Measurements from ENCODE around the gene METTL1. TPM values are rescaled to one million over a fixed set of nuclear protein-coding genes. Genes with fewer than 3 reads are reported as not detected.
"Not testable (repeated sequence)": the region's sequence is repeated elsewhere in the genome, so short reads cannot be mapped to it uniquely, and the experiment has no call there.

Gene METTL1
- total and polyA plus RNA-seq, 2 experiments from 2014 or later: 18.9 to 39.5 TPM

DNA sequence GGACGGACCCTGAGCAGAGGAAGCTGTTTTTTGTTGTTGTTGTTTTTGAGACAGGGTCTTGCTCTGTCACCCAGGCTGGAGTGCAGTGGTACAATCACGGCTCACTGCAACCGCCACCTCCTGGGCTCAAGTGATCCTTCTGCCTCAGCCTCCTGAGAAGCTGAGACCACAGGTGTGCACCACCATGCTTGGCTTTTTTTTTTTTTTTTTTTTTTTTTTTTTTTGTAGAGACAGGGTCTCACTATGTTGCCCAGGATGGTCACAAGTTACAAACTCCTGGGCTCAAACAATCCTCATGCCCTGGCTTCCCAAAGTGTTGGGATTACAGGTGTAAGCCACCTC lies 46.1 kb upstream of the METTL1 start:
- not testable (repeated sequence) for H3K4me3 ChIP-seq; H3K9me3 Mint-ChIP-seq; H3K4me2 ChIP-seq; H3K36me3 ChIP-seq (ENCODE audit: insufficient read depth); H3K79me2 ChIP-seq (replicated peaks; ENCODE audit: insufficient read depth); ATAC-seq; H3K4me3 Mint-ChIP-seq; H2AFZ ChIP-seq; H3K4me1 ChIP-seq (ENCODE audit: insufficient read depth); H3F3A ChIP-seq (replicated peaks; ENCODE audit: low read depth); H3K27ac Mint-ChIP-seq; DNase-seq (ENCODE audit: low spot score); H3K9me2 ChIP-seq (ENCODE audit: insufficient read depth); H4K20me1 ChIP-seq (replicated peaks; ENCODE audit: insufficient read depth); H3K27me3 ChIP-seq (ENCODE audit: insufficient read depth)
- peaks cover 19% of the 10 kb centered on the region for H3K27me3 Mint-ChIP-seq (ENCODE audit: insufficient read depth, low read depth, poor library complexity)
- 0 out of 2 replicates have a peak overlapping the region, but pooled peaks have one; percentile 39 for H3K27ac ChIP-seq (ENCODE audit: low read depth)
- H3K4me1 Mint-ChIP-seq: peaks cover 11% of the 10 kb centered on the region
- H3K36me3 Mint-ChIP-seq (ENCODE audit: low read depth): peaks cover 23% of the 10 kb centered on the region

DNA sequence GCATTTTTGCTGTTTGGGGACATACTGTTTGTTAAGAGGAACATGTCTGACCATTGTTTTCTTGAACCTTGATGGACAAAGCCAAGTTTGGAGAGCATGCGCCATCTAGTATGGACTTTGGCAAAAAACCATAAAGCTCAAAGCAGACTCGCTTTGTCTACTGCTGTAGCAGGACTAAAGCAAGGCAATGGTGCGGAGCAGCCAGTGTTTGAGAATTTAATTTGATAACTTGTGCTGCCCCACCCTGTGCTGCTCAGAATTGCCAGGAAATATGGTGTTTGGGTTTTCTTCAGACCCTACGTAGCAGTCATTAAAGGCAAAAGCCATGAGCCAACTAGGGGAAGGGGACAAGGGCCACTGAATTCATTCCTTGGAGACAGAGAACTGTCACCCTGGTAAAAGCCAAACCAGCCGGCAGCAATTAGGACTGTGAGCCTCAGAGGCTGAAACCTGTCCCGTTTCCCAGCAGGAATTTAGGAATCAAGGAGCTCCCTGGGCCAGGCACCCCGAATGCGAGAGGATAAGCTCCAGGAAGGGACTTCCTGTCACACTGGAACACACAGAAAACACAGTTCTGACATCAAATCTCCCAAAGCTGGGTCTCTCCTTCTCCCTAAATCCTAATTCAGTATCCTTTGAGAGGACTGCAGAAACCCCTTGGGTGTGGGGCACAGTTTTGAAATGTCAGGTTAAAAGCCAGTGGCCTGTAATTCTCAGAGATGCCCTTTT lies 45.5 kb upstream of the METTL1 start:
- Mint-ChIP-seq H3K9me3 (no peaks in the 10 kb centered on the region), H3K4me1 (peaks cover 11% of the 10 kb centered on the region), H3K27me3 (ENCODE audit: insufficient read depth, low read depth, poor library complexity) (peaks cover 19% of the 10 kb centered on the region), H3K27ac (no peak overlapping the region), H3K4me3 (no peak overlapping the region), H3K36me3 (ENCODE audit: low read depth) (peaks cover 20% of the 10 kb centered on the region)
- Histone ChIP-seq H3K9me2 (ENCODE audit: insufficient read depth) (no peaks in the 10 kb centered on the region; the same call in 1 of the 2 replicates), H3K4me3 (no peak overlapping the region), H2AFZ (no peak overlapping the region), H3K79me2 (replicated peaks; ENCODE audit: insufficient read depth) (no peaks in the 10 kb centered on the region), H3K4me2 (no peak overlapping the region), H3K27me3 (ENCODE audit: insufficient read depth) (no peaks in the 10 kb centered on the region), H3K36me3 (ENCODE audit: insufficient read depth) (no peaks in the 10 kb centered on the region), H3F3A (replicated peaks; ENCODE audit: low read depth) (peaks cover 7% of the 10 kb centered on the region; the same call in 1 of the 2 replicates), H3K4me1 (ENCODE audit: insufficient read depth) (0 out of 2 replicates have a peak, but pooled peaks cover 5% of the 10 kb centered on the region), H4K20me1 (replicated peaks; ENCODE audit: insufficient read depth) (no peaks in the 10 kb centered on the region; the same call in 1 of the 2 replicates), H3K27ac (ENCODE audit: low read depth) (0 out of 2 replicates have a peak overlapping the region, but pooled peaks have one; percentile 39)
- no peak for ATAC-seq
- DNase-seq (ENCODE audit: low spot score): no peak
- TF ChIP-seq, protein P1, sequence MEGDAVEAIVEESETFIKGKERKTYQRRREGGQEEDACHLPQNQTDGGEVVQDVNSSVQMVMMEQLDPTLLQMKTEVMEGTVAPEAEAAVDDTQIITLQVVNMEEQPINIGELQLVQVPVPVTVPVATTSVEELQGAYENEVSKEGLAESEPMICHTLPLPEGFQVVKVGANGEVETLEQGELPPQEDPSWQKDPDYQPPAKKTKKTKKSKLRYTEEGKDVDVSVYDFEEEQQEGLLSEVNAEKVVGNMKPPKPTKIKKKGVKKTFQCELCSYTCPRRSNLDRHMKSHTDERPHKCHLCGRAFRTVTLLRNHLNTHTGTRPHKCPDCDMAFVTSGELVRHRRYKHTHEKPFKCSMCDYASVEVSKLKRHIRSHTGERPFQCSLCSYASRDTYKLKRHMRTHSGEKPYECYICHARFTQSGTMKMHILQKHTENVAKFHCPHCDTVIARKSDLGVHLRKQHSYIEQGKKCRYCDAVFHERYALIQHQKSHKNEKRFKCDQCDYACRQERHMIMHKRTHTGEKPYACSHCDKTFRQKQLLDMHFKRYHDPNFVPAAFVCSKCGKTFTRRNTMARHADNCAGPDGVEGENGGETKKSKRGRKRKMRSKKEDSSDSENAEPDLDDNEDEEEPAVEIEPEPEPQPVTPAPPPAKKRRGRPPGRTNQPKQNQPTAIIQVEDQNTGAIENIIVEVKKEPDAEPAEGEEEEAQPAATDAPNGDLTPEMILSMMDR (conservative IDR thresholded peaks at IDR 0.05; ENCODE audit: low read depth in 2 of 2): no peak
- no peak for TF ChIP-seq NANOG (IDR thresholded peaks at IDR 0.05; ENCODE audit: borderline replicate concordance)
- no peak for TF ChIP-seq EZH2phosphoT487 (IDR thresholded peaks at IDR 0.05; ENCODE audit: unreplicated experiment)
- no peak for TF ChIP-seq EZH2 (IDR thresholded peaks at IDR 0.05; ENCODE audit: low read depth, unreplicated experiment)
- TF ChIP-seq CREB1 (CRISPR knock-in tag; IDR thresholded peaks at IDR 0.05; ENCODE audit: low read depth): no peak
- TF ChIP-seq, protein P2, sequence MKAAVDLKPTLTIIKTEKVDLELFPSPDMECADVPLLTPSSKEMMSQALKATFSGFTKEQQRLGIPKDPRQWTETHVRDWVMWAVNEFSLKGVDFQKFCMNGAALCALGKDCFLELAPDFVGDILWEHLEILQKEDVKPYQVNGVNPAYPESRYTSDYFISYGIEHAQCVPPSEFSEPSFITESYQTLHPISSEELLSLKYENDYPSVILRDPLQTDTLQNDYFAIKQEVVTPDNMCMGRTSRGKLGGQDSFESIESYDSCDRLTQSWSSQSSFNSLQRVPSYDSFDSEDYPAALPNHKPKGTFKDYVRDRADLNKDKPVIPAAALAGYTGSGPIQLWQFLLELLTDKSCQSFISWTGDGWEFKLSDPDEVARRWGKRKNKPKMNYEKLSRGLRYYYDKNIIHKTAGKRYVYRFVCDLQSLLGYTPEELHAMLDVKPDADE (IDR thresholded peaks at IDR 0.05): no peak
- TF ChIP-seq, protein P3, sequence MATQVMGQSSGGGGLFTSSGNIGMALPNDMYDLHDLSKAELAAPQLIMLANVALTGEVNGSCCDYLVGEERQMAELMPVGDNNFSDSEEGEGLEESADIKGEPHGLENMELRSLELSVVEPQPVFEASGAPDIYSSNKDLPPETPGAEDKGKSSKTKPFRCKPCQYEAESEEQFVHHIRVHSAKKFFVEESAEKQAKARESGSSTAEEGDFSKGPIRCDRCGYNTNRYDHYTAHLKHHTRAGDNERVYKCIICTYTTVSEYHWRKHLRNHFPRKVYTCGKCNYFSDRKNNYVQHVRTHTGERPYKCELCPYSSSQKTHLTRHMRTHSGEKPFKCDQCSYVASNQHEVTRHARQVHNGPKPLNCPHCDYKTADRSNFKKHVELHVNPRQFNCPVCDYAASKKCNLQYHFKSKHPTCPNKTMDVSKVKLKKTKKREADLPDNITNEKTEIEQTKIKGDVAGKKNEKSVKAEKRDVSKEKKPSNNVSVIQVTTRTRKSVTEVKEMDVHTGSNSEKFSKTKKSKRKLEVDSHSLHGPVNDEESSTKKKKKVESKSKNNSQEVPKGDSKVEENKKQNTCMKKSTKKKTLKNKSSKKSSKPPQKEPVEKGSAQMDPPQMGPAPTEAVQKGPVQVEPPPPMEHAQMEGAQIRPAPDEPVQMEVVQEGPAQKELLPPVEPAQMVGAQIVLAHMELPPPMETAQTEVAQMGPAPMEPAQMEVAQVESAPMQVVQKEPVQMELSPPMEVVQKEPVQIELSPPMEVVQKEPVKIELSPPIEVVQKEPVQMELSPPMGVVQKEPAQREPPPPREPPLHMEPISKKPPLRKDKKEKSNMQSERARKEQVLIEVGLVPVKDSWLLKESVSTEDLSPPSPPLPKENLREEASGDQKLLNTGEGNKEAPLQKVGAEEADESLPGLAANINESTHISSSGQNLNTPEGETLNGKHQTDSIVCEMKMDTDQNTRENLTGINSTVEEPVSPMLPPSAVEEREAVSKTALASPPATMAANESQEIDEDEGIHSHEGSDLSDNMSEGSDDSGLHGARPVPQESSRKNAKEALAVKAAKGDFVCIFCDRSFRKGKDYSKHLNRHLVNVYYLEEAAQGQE (IDR thresholded peaks at IDR 0.05; ENCODE audit: unreplicated experiment): no peak
- TF ChIP-seq, protein P4, sequence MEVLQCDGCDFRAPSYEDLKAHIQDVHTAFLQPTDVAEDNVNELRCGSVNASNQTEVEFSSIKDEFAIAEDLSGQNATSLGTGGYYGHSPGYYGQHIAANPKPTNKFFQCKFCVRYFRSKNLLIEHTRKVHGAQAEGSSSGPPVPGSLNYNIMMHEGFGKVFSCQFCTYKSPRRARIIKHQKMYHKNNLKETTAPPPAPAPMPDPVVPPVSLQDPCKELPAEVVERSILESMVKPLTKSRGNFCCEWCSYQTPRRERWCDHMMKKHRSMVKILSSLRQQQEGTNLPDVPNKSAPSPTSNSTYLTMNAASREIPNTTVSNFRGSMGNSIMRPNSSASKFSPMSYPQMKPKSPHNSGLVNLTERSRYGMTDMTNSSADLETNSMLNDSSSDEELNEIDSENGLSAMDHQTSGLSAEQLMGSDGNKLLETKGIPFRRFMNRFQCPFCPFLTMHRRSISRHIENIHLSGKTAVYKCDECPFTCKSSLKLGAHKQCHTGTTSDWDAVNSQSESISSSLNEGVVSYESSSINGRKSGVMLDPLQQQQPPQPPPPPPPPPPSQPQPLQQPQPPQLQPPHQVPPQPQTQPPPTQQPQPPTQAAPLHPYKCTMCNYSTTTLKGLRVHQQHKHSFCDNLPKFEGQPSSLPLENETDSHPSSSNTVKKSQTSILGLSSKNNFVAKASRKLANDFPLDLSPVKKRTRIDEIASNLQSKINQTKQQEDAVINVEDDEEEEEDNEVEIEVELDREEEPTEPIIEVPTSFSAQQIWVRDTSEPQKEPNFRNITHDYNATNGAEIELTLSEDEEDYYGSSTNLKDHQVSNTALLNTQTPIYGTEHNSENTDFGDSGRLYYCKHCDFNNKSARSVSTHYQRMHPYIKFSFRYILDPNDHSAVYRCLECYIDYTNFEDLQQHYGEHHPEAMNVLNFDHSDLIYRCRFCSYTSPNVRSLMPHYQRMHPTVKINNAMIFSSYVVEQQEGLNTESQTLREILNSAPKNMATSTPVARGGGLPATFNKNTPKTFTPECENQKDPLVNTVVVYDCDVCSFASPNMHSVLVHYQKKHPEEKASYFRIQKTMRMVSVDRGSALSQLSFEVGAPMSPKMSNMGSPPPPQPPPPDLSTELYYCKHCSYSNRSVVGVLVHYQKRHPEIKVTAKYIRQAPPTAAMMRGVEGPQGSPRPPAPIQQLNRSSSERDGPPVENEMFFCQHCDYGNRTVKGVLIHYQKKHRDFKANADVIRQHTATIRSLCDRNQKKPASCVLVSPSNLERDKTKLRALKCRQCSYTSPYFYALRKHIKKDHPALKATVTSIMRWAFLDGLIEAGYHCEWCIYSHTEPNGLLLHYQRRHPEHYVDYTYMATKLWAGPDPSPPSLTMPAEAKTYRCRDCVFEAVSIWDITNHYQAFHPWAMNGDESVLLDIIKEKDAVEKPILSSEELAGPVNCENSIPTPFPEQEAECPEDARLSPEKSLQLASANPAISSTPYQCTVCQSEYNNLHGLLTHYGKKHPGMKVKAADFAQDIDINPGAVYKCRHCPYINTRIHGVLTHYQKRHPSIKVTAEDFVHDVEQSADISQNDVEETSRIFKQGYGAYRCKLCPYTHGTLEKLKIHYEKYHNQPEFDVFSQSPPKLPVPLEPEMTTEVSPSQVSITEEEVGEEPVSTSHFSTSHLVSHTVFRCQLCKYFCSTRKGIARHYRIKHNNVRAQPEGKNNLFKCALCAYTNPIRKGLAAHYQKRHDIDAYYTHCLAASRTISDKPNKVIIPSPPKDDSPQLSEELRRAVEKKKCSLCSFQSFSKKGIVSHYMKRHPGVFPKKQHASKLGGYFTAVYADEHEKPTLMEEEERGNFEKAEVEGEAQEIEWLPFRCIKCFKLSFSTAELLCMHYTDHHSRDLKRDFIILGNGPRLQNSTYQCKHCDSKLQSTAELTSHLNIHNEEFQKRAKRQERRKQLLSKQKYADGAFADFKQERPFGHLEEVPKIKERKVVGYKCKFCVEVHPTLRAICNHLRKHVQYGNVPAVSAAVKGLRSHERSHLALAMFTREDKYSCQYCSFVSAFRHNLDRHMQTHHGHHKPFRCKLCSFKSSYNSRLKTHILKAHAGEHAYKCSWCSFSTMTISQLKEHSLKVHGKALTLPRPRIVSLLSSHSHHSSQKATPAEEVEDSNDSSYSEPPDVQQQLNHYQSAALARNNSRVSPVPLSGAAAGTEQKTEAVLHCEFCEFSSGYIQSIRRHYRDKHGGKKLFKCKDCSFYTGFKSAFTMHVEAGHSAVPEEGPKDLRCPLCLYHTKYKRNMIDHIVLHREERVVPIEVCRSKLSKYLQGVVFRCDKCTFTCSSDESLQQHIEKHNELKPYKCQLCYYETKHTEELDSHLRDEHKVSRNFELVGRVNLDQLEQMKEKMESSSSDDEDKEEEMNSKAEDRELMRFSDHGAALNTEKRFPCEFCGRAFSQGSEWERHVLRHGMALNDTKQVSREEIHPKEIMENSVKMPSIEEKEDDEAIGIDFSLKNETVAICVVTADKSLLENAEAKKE (CRISPR knock-in tag; IDR thresholded peaks at IDR 0.05): no peak
